ENCODE results near the gene KCNJ12.
"Not testable (repeated sequence)": the region's sequence is repeated elsewhere in the genome, so short reads cannot be mapped to it uniquely, and the experiment has no call there.

DNA sequence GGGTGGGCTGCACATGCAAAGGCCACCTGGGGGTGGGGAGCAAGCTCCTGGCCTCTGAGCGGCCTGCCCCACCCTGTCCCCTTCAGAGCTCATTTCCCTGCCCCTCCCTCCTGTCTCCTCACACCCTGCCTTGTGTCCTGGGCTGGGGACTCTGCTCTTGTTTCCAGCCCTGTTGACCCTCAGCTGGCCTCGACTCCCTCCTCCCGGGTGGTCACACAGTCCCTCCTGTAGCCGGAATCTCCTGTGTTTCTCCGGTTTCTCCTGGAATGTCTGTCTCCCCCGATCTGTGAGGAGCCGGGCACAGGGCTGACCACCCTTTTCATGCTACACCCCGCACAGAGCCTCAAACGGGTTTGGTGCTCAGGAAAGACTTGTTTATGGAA lies 24.0 kb downstream of the KCNJ12 start:
- TF ChIP-seq, protein P1, sequence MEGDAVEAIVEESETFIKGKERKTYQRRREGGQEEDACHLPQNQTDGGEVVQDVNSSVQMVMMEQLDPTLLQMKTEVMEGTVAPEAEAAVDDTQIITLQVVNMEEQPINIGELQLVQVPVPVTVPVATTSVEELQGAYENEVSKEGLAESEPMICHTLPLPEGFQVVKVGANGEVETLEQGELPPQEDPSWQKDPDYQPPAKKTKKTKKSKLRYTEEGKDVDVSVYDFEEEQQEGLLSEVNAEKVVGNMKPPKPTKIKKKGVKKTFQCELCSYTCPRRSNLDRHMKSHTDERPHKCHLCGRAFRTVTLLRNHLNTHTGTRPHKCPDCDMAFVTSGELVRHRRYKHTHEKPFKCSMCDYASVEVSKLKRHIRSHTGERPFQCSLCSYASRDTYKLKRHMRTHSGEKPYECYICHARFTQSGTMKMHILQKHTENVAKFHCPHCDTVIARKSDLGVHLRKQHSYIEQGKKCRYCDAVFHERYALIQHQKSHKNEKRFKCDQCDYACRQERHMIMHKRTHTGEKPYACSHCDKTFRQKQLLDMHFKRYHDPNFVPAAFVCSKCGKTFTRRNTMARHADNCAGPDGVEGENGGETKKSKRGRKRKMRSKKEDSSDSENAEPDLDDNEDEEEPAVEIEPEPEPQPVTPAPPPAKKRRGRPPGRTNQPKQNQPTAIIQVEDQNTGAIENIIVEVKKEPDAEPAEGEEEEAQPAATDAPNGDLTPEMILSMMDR (conservative IDR thresholded peaks at IDR 0.05 in 1 of 2, IDR thresholded peaks at IDR 0.05 in 1 of 2; ENCODE audit: extremely low read depth in 1 of 2, insufficient read depth in 1 of 2, low read depth in 1 of 2, low read length in 2 of 2), result not testable (repeated sequence)
- TF ChIP-seq EZH2 (IDR thresholded peaks at IDR 0.05; ENCODE audit: borderline replicate concordance, low read length), result not testable (repeated sequence)
